PC-3 (cell line): Measurements from ENCODE around the gene APCDD1. TPM values are rescaled to one million over a fixed set of nuclear protein-coding genes. Genes with fewer than 3 reads are reported as not detected.

ENCODE experiments used
- ATAC-seq: fragments of 200-7000 bp; cut with Tn5 transposase; 2 replicates; pipeline ENCODE4 v1.9.1; 2020; ENCODE audit warnings: mild to moderate bottlenecking, moderate library complexity
- BruUV-seq: library from RNA; stranded (reverse); fragments of 400-500 nt; replicated peaks from 2 replicates; lab custom pipeline; 2021; lab: Mats Ljungman, UMichigan
- CTCF ChIA-PET: fragments of 300-600 bp; sonication (Branson Sonifier 250); formaldehyde crosslinking; loops from one replicate; lab custom pipeline; 2022; ENCODE audit warnings: antibody characterized with exemption; lab: Charles Lee
- POLR2A ChIA-PET: fragments of 300-600 bp; sonication (Branson Sonifier 250); formaldehyde crosslinking; loops from one replicate; lab custom pipeline; 2022; ENCODE audit warnings: antibody characterized with exemption; ENCODE audit not compliant: unreplicated experiment; lab: Charles Lee
- DNase-seq: peaks from one replicate; pipeline ENCODE4 v3.0.0-alpha.2; 2015
- H2AFZ ChIP-seq: fragments of 300-600 bp; sonication (generic); 2 replicates; pipeline ENCODE4 v1.6.0; 2016; ENCODE audit warnings: antibody characterized with exemption, low read length
- H3F3A ChIP-seq: fragments of 300-600 bp; sonication (generic); one replicate; pipeline ENCODE4 v1.6.0; 2017; ENCODE audit warnings: antibody characterized with exemption, low read length, control low read depth, mild to moderate bottlenecking; ENCODE audit not compliant: unreplicated experiment
- H3K27ac ChIP-seq: fragments of 300-600 bp; sonication (generic); 2 replicates; pipeline ENCODE4 v1.5.1; 2016; ENCODE audit warnings: mild to moderate bottlenecking, low read length
- H3K27me3 ChIP-seq: fragments of 300-600 bp; sonication (generic); 2 replicates; pipeline ENCODE4 v1.6.1; 2016; ENCODE audit warnings: low read length, mixed read lengths
- H3K36me3 ChIP-seq: fragments of 300-600 bp; sonication (generic); 2 replicates; pipeline ENCODE4 v1.6.1; 2016; ENCODE audit warnings: low read depth, mixed run types, low read length, mixed read lengths
- H3K4me1 ChIP-seq: fragments of 300-600 bp; sonication (generic); 2 replicates; pipeline ENCODE4 v1.5.1; 2016; ENCODE audit warnings: low read length; ENCODE audit not compliant: insufficient read depth
- H3K4me2 ChIP-seq: fragments of 300-600 bp; sonication (generic); 2 replicates; pipeline ENCODE4 v1.6.0; 2016; ENCODE audit warnings: low read length
- H3K4me3 ChIP-seq: fragments of 300-600 bp; sonication (generic); 2 replicates; pipeline ENCODE4 v1.5.1; 2016; ENCODE audit warnings: mild to moderate bottlenecking, low read length, mixed read lengths
- H3K79me2 ChIP-seq: fragments of 300-600 bp; sonication (generic); 2 replicates; pipeline ENCODE4 v1.6.1; 2017; ENCODE audit warnings: low read length, mixed read lengths
- H3K9ac ChIP-seq: fragments of 300-600 bp; sonication (generic); 2 replicates; pipeline ENCODE4 v1.6.0; 2016; ENCODE audit warnings: mild to moderate bottlenecking, low read length
- H3K9me2 ChIP-seq: fragments of 300-600 bp; sonication (generic); replicated peaks from 2 replicates; pipeline ENCODE4 v1.6.1; 2016; ENCODE audit warnings: mixed run types, low read length, mixed read lengths
- H3K9me3 ChIP-seq: fragments of 300-600 bp; sonication (generic); 2 replicates; pipeline ENCODE4 v1.6.1; 2016; ENCODE audit warnings: low read length, mixed read lengths
- H4K20me1 ChIP-seq: fragments of 300-600 bp; sonication (generic); 2 replicates; pipeline ENCODE4 v1.6.1; 2016; ENCODE audit warnings: low read length, mixed read lengths
- EZH2 ChIP-seq: fragments of 300-600 bp; sonication (generic); IDR thresholded peaks from one replicate; pipeline ENCODE4 v1.6.1; 2017; ENCODE audit warnings: antibody characterized with exemption, mild to moderate bottlenecking, low read length; ENCODE audit not compliant: unreplicated experiment
- EZH2phosphoT487 ChIP-seq: fragments of 300-600 bp; sonication (generic); IDR thresholded peaks from 2 replicates; pipeline ENCODE4 v1.6.1; 2018; ENCODE audit warnings: mild to moderate bottlenecking, antibody characterized with exemption, low read length, borderline replicate concordance
- intact Hi-C: fragments of 100-400 bp; cut with micrococcal nuclease; formaldehyde crosslinking; loops from 2 replicates; pipeline ENCODE4 v1.9.0; 2023
- total RNA-seq: library from RNA; depleted of rRNA; stranded (reverse); fragments of >200 nt; gene quantifications from 2 replicates; pipeline ENCODE4 v1.2.3, GENCODE V29; 2014
- TF ChIP-seq, protein P1 (sequence below): fragments of 300-600 bp; sonication (generic); conservative IDR thresholded peaks from 2 replicates; pipeline ENCODE4 v1.5.1; 2017; ENCODE audit warnings: antibody characterized with exemption, low read depth, mild to moderate bottlenecking, low read length

Gene APCDD1
- total RNA-seq, 1 experiment from 2014 or later: not detected

DNA sequence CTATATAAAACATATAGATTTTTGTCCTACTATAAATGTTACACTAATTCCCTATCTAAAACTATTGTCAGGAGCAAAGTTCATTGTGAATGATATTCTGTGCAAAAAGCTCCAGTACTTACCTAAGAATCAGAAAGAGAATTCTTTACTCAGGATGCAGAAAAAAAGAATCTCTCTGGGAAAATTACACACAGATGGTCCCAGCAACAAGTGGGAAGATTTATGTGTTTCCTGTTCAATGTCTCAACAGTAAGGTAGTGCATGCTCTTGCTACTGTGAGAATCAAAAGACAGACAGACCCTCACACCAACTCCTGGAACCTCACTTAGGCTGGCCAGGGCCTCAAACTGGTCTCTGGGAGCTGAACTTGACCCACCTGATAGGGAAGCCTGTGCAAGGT, 60.2 kb downstream of the APCDD1 start:
- Histone ChIP-seq H3F3A (no peaks in the 10 kb centered on the region), H3K4me3 (no peak overlapping the region), H3K79me2 (no peaks in the 10 kb centered on the region), H3K36me3 (no peaks in the 10 kb centered on the region), H3K9me2 (no peaks in the 10 kb centered on the region), H3K4me1 (peaks cover 3% of the 10 kb centered on the region; the same call in 1 of the 2 replicates), H2AFZ (no peak overlapping the region), H3K4me2 (no peak overlapping the region), H3K27ac (no peak overlapping the region), H4K20me1 (no peaks in the 10 kb centered on the region), H3K27me3 (peaks cover 79% of the 10 kb centered on the region), H3K9me3 (no peaks in the 10 kb centered on the region), H3K9ac (no peak overlapping the region)
- ATAC-seq: no peak
- TF ChIP-seq EZH2 (no peak), EZH2phosphoT487 (no peak)
- TF ChIP-seq, protein P1, sequence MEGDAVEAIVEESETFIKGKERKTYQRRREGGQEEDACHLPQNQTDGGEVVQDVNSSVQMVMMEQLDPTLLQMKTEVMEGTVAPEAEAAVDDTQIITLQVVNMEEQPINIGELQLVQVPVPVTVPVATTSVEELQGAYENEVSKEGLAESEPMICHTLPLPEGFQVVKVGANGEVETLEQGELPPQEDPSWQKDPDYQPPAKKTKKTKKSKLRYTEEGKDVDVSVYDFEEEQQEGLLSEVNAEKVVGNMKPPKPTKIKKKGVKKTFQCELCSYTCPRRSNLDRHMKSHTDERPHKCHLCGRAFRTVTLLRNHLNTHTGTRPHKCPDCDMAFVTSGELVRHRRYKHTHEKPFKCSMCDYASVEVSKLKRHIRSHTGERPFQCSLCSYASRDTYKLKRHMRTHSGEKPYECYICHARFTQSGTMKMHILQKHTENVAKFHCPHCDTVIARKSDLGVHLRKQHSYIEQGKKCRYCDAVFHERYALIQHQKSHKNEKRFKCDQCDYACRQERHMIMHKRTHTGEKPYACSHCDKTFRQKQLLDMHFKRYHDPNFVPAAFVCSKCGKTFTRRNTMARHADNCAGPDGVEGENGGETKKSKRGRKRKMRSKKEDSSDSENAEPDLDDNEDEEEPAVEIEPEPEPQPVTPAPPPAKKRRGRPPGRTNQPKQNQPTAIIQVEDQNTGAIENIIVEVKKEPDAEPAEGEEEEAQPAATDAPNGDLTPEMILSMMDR: no peak
- no TSS peak for BruUV-seq
- CTCF ChIA-PET: no interaction called here
- intact Hi-C loops: loop anchor here (10.0 kb wide), 1 partner anchor 60 kb away; the partner anchor contains the start of gene APCDD1
- POLR2A ChIA-PET: no interaction called here
- DNase-seq: no peak

DNA sequence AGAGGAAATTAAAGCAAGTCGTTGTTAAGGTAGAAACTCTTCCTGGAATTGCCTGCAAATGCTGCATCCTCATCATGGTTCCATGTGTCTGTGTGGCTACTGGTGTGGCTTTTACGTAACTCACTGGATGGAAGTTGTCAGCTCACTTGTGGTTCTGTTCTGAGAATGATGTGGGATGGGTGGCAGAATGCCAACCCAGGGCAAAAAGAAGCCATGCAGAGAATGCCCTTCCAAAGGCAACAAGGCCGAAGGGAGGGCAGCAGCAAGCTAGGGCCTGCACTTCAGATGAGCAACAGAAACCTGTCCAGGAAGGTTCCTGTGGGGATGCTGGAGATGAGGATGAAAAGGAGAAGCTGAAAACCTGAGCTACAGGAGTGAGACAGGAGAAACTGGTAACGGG, 61.0 kb downstream of the APCDD1 start:
- Histone ChIP-seq H3K9ac (no peak overlapping the region), H3K9me3 (no peaks in the 10 kb centered on the region), H3K36me3 (no peaks in the 10 kb centered on the region), H3K4me1 (peaks cover 7% of the 10 kb centered on the region; the same call in 1 of the 2 replicates), H3K4me3 (no peak overlapping the region), H3K9me2 (no peaks in the 10 kb centered on the region), H3K27me3 (peaks cover 79% of the 10 kb centered on the region), H3K4me2 (no peak overlapping the region), H3F3A (no peaks in the 10 kb centered on the region), H3K79me2 (no peaks in the 10 kb centered on the region), H2AFZ (no peak overlapping the region), H4K20me1 (no peaks in the 10 kb centered on the region), H3K27ac (no peak overlapping the region)
- BruUV-seq: no TSS peak
- intact Hi-C loops: loop anchor here (10.0 kb wide), 1 partner anchor 61 kb away; the partner anchor contains the start of gene APCDD1
- DNase-seq (no peak), ATAC-seq (no peak)
- ChIA-PET POLR2A (interaction anchor here (0.7 kb wide), 1 partner anchor 155 kb away, joined by 3 read pairs; no protein-coding TSS in a partner anchor), CTCF (interaction anchor here (0.6 kb wide), 1 partner anchor 687 kb away, joined by 3 read pairs; no protein-coding TSS in a partner anchor)
- no peak for TF ChIP-seq EZH2
- TF ChIP-seq EZH2phosphoT487: no peak
- TF ChIP-seq, protein P1: no peak

DNA sequence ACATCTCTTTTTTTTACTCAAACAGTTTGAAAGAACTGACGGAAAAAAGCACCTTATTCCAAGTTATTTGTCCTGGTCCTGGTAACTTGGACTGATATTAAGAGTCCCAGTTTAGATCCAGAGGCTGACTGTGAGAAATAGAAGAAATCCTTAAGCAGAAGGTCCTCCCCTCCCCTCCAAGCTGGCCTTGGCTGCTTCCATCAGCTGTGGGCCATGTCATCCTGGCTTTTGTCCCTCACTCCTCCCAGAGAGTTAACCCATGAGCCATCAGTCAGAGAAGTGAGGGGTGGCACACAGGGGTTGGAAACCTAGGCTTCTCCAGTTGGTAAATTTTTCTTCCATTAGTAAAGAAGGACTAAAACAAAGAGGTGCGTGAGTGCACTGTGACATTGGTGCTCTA, 61.6 kb downstream of the APCDD1 start:
- intact Hi-C loops: loop anchor here (10.0 kb wide), 1 partner anchor 61 kb away; the partner anchor contains the start of gene APCDD1
- TF ChIP-seq, protein P1: no peak
- no peak for TF ChIP-seq EZH2
- TF ChIP-seq EZH2phosphoT487: no peak
- Histone ChIP-seq H3K4me3 (no peak overlapping the region), H3K9me2 (no peaks in the 10 kb centered on the region), H3K9ac (no peak overlapping the region), H3K4me2 (no peak overlapping the region), H3F3A (no peaks in the 10 kb centered on the region), H3K36me3 (no peaks in the 10 kb centered on the region), H3K9me3 (no peaks in the 10 kb centered on the region), H3K27me3 (peaks cover 76% of the 10 kb centered on the region), H3K4me1 (peaks cover 7% of the 10 kb centered on the region; the same call in 1 of the 2 replicates), H4K20me1 (no peaks in the 10 kb centered on the region), H3K27ac (no peak overlapping the region), H2AFZ (no peak overlapping the region), H3K79me2 (no peaks in the 10 kb centered on the region)
- ChIA-PET CTCF (interaction anchor here (0.6 kb wide), 1 partner anchor 688 kb away, joined by 3 read pairs; no protein-coding TSS in a partner anchor), POLR2A (interaction anchor here (0.7 kb wide), 1 partner anchor 156 kb away, joined by 3 read pairs; no protein-coding TSS in a partner anchor)
- no peak for ATAC-seq
- BruUV-seq: no TSS peak
- no peak for DNase-seq
